GM12878 (cell line): ENCODE data around the gene AKAP9.

ENCODE experiments used
- BHLHE40 ChIP-seq, 2 experiments: fragments of 450-650 bp in 1 of 2; IDR thresholded peaks; 2 replicates each; pipeline ENCODE4 v1.6.1; 2011 to 2017; ENCODE audit warnings: low read depth in 2 of 2, borderline replicate concordance in 1 of 2, improper control_type of control experiment in 1 of 2, low read length in 1 of 2, mild to moderate bottlenecking in 1 of 2
- BRCA1 ChIP-seq: IDR thresholded peaks from 2 replicates; pipeline ENCODE4 v1.6.1; 2011; ENCODE audit warnings: low read depth, low read length, improper control_type of control experiment
- CHD4 ChIP-seq: fragments of 200-600 bp; sonication (generic); IDR thresholded peaks from 2 replicates; pipeline ENCODE4 v1.6.1; 2016; ENCODE audit warnings: mild to moderate bottlenecking
- CREB1 ChIP-seq: IDR thresholded peaks from 2 replicates; pipeline ENCODE4 v1.6.1; 2012; ENCODE audit warnings: low read depth, mild to moderate bottlenecking, inconsistent platforms
- ETV6 ChIP-seq, 2 experiments: fragments of 450-650 bp in 1 of 2; IDR thresholded peaks in 1 of 2; conservative IDR thresholded peaks in 1 of 2; 2 replicates each; pipeline ENCODE4 v1.6.1; 2014; ENCODE audit warnings: antibody characterized with exemption in 1 of 2, borderline replicate concordance in 1 of 2, low read depth in 1 of 2, mild to moderate bottlenecking in 1 of 2, moderate library complexity in 1 of 2
- HDAC6 ChIP-seq: fragments of 200-600 bp; sonication (generic); IDR thresholded peaks from one replicate; pipeline ENCODE4 v1.8.0; 2017; ENCODE audit warnings: antibody characterized with exemption; ENCODE audit not compliant: unreplicated experiment
- JUND ChIP-seq: IDR thresholded peaks from 2 replicates; pipeline ENCODE4 v1.6.1; 2012; ENCODE audit warnings: low read depth, mild to moderate bottlenecking, low read length, improper control_type of control experiment, moderate library complexity
- ZNF274 ChIP-seq: IDR thresholded peaks from one replicate; pipeline ENCODE4 v1.8.0; 2011; ENCODE audit not compliant: insufficient read length, insufficient read depth
- TF ChIP-seq, protein P1 (sequence below), 3 experiments: IDR thresholded peaks in 2 of 3; conservative IDR thresholded peaks in 1 of 3; 2 replicates each; pipeline ENCODE4 v1.5.1; 2011; ENCODE audit warnings: low read depth in 3 of 3, low read length in 3 of 3, mild to moderate bottlenecking in 3 of 3, control low read depth in 2 of 3, moderate library complexity in 2 of 3, inconsistent platforms in 1 of 3, mixed read lengths in 1 of 3; ENCODE audit not compliant: control insufficient read depth in 2 of 3, insufficient read depth in 1 of 3; ENCODE audit errors: extremely low read depth in 1 of 3

DNA sequence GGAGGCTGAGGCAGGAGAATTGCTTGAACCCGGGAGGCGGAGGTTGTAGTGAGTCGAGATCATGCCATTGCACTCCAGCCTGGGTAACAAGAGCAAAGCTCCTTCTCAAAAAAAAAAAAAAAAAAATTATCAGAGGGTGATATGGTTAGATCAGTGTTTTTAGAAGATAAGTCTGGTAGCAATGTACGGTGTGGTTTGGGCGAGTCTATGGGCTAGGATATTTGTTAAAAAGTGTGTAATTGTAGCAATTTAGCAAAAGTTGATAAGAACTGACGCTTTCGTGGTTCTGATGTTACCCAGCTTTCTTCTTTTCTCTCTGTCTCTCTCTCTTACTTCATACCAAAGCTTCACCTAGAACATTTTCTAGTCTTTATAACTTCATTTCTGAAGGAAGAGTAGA is 200.5 kb downstream of the AKAP9 start:
- TF ChIP-seq HDAC6 (no peak), CREB1 (no peak), CHD4 (no peak), ETV6 (conservative IDR thresholded peaks at IDR 0.05 in 1 of 2, IDR thresholded peaks at IDR 0.05 in 1 of 2; ENCODE audit: borderline replicate concordance in 1 of 2, low read depth in 1 of 2) (no peak), BRCA1 (no peak), BHLHE40 (IDR thresholded peaks at IDR 0.05; ENCODE audit: borderline replicate concordance in 1 of 2, low read depth in 2 of 2, low read length in 1 of 2) (no peak), JUND (no peak), ZNF274 (no peak)
- TF ChIP-seq, protein P1, sequence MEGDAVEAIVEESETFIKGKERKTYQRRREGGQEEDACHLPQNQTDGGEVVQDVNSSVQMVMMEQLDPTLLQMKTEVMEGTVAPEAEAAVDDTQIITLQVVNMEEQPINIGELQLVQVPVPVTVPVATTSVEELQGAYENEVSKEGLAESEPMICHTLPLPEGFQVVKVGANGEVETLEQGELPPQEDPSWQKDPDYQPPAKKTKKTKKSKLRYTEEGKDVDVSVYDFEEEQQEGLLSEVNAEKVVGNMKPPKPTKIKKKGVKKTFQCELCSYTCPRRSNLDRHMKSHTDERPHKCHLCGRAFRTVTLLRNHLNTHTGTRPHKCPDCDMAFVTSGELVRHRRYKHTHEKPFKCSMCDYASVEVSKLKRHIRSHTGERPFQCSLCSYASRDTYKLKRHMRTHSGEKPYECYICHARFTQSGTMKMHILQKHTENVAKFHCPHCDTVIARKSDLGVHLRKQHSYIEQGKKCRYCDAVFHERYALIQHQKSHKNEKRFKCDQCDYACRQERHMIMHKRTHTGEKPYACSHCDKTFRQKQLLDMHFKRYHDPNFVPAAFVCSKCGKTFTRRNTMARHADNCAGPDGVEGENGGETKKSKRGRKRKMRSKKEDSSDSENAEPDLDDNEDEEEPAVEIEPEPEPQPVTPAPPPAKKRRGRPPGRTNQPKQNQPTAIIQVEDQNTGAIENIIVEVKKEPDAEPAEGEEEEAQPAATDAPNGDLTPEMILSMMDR (IDR thresholded peaks at IDR 0.05 in 2 of 3, conservative IDR thresholded peaks at IDR 0.05 in 1 of 3; ENCODE audit: control insufficient read depth in 2 of 3, extremely low read depth in 1 of 3, insufficient read depth in 1 of 3, low read depth in 3 of 3, low read length in 3 of 3): no peak
